Common myeloid progenitor, CD34-positive (primary cell): ENCODE results near the gene H1-8.

ENCODE experiments used
- CTCF ChIA-PET: fragments of 350-600 bp; sonication (Branson Sonifier 250); formaldehyde crosslinking; loops from one replicate; lab custom pipeline; 2021; ENCODE audit warnings: antibody characterized with exemption; lab: Charles Lee
- POLR2A ChIA-PET: fragments of 350-600 bp; sonication (Branson Sonifier 250); formaldehyde crosslinking; loops from one replicate; lab custom pipeline; 2021; ENCODE audit warnings: antibody characterized with exemption; lab: Charles Lee
- DNase-seq, 3 donors: peaks; one replicate each; pipeline versions ENCODE4 v3.0.0 to v3.0.0-alpha.2; 2013
- H3K27ac ChIP-seq, 2 experiments: 1 replicate in 1 of 2; 2 replicates in 1 of 2; pipeline ENCODE4 v1.7.0; 2013; ENCODE audit warnings: inconsistent platforms in 2 of 2, low read length in 2 of 2, mild to moderate bottlenecking in 2 of 2, low read depth in 1 of 2, moderate library complexity in 1 of 2; ENCODE audit not compliant: severe bottlenecking in 2 of 2, insufficient read depth in 1 of 2, poor library complexity in 1 of 2
- H3K27me3 ChIP-seq, 5 experiments: replicated peaks in 2 of 5; 1 replicate in 3 of 5; 2 replicates in 2 of 5; pipeline versions ENCODE4 v1.6.1 to v1.7.0; 2013; ENCODE audit warnings: low read length in 4 of 5, mild to moderate bottlenecking in 2 of 5, moderate library complexity in 2 of 5, inconsistent platforms in 1 of 5; ENCODE audit not compliant: insufficient read depth in 5 of 5, control insufficient read depth in 4 of 5
- H3K36me3 ChIP-seq, 4 experiments: 1 replicate in 2 of 4; 2 replicates in 2 of 4; pipeline versions ENCODE4 v1.6.1 to v1.7.0; 2013; ENCODE audit warnings: low read length in 3 of 4, control low read depth in 1 of 4, mild to moderate bottlenecking in 1 of 4; ENCODE audit not compliant: control insufficient read depth in 4 of 4, insufficient read depth in 4 of 4
- H3K4me1 ChIP-seq, 4 experiments: 1 replicate in 3 of 4; 2 replicates in 1 of 4; pipeline versions ENCODE4 v1.6.1 to v1.7.1; 2013; ENCODE audit warnings: low read length in 3 of 4, mild to moderate bottlenecking in 3 of 4, control low read depth in 1 of 4, inconsistent platforms in 1 of 4, moderate library complexity in 1 of 4; ENCODE audit not compliant: control insufficient read depth in 4 of 4, insufficient read depth in 4 of 4; ENCODE audit errors: control extremely low read depth in 1 of 4
- H3K4me3 ChIP-seq, 7 experiments: 1 replicate in 4 of 7; 2 replicates in 3 of 7; pipeline versions ENCODE4 v1.5.1 to v1.7.0; 2013; ENCODE audit warnings: mild to moderate bottlenecking in 7 of 7, low read length in 6 of 7, moderate library complexity in 6 of 7, inconsistent platforms in 2 of 7, low read depth in 2 of 7, control low read depth in 1 of 7; ENCODE audit not compliant: insufficient read depth in 4 of 7, control insufficient read depth in 1 of 7; ENCODE audit errors: extremely low read depth in 1 of 7
- H3K9me3 ChIP-seq, 5 experiments: 1 replicate in 4 of 5; 2 replicates in 1 of 5; pipeline versions ENCODE4 v1.6.1 to v1.7.1; 2013; ENCODE audit warnings: low read length in 4 of 5, mild to moderate bottlenecking in 2 of 5, inconsistent platforms in 1 of 5, low read depth in 1 of 5, moderate library complexity in 1 of 5; ENCODE audit not compliant: control insufficient read depth in 4 of 5, insufficient read depth in 2 of 5; ENCODE audit errors: control extremely low read depth in 1 of 5
- WGBS: methylation state at CpG from one replicate; pipeline ENCODE4 v1.1.5; 2013; ENCODE audit not compliant: insufficient coverage; 5-methylcytosine and 5-hydroxymethylcytosine counted together

The H1-8 gene

GRCh38 chr3:129579991-129580390 lies 37.0 kb downstream of the H1-8 start:
- H3K27me3 ChIP-seq = no peaks in the 10 kb centered on the region
- peaks cover 0 to 61% (median 52%) of the 10 kb centered on the region in 4 experiments for H3K4me1 ChIP-seq
- POLR2A ChIA-PET = interaction anchor here (1.4 kb wide), 1 partner anchor 14 kb away, joined by 3 read pairs; no protein-coding TSS in a partner anchor
- H3K9me3 ChIP-seq = no peaks in the 10 kb centered on the region
- H3K27ac ChIP-seq = peak overlapping the region in 1 of 2 experiments; percentile 86
- DNase-seq = no peak
- 97% methylated on average over 9 of the region's 10 CpGs for WGBS
- H3K4me3 ChIP-seq = no peak overlapping the region
- peaks cover 2 to 71% (median 32%) of the 10 kb centered on the region in 4 experiments for H3K36me3 ChIP-seq
- CTCF ChIA-PET = interaction anchor here (4.3 to 10.7 kb wide), 2 partner anchors 13 to 26 kb away, joined by 13 to 158 read pairs; partner anchors contain the start of gene PLXND1

GRCh38 chr3:129581623-129582022 lies 38.6 kb downstream of the H1-8 start:
- no peak overlapping the region for H3K27ac ChIP-seq
- 98% methylated on average over 8 of the region's 8 CpGs for WGBS
- H3K27me3 ChIP-seq = no peaks in the 10 kb centered on the region
- ChIA-PET POLR2A (no interaction called here), CTCF (interaction anchor here (0.6 to 10.7 kb wide), 2 partner anchors 12 to 326 kb away, joined by 3 to 158 read pairs; no protein-coding TSS in a partner anchor)
- H3K9me3 ChIP-seq = no peaks in the 10 kb centered on the region
- DNase-seq = no peak
- peaks cover 0 to 49% (median 40%) of the 10 kb centered on the region in 4 experiments for H3K4me1 ChIP-seq
- H3K4me3 ChIP-seq = no peak overlapping the region
- H3K36me3 ChIP-seq = peaks cover 4 to 72% (median 33%) of the 10 kb centered on the region in 4 experiments

- peak overlapping the region in 1 of 2 experiments; percentile 4 for H3K27ac ChIP-seq
- WGBS = 94% methylated on average over 3 of the region's 5 CpGs
- H3K36me3 ChIP-seq = peaks cover 4 to 77% (median 38%) of the 10 kb centered on the region in 4 experiments
Observed at GRCh38 chr3:129582799-129583198, 39.8 kb downstream of the H1-8 start.

GRCh38 chr3:129583289-129583688 lies 40.3 kb downstream of the H1-8 start:
- Histone ChIP-seq H3K27me3 (no peaks in the 10 kb centered on the region), H3K4me3 (no peak overlapping the region), H3K36me3 (peaks cover 4 to 81% (median 40%) of the 10 kb centered on the region in 4 experiments), H3K4me1 (peaks cover 0 to 36% (median 25%) of the 10 kb centered on the region in 4 experiments), H3K27ac (no peak overlapping the region), H3K9me3 (no peaks in the 10 kb centered on the region)
- ChIA-PET POLR2A (no interaction called here), CTCF (interaction anchor here (10.7 kb wide), 1 partner anchor 10 kb away, joined by 158 read pairs; no protein-coding TSS in a partner anchor)
- no peak for DNase-seq
- 99% methylated on average over 8 of the region's 9 CpGs for WGBS

More at GRCh38 chr3:129582799-129583198, 39.8 kb downstream of the H1-8 start:
- DNase-seq = no peak
- ChIA-PET POLR2A (no interaction called here), CTCF (interaction anchor here (10.7 kb wide), 1 partner anchor 10 kb away, joined by 158 read pairs; no protein-coding TSS in a partner anchor)
- Histone ChIP-seq H3K27me3 (no peaks in the 10 kb centered on the region), H3K9me3 (no peaks in the 10 kb centered on the region), H3K4me3 (no peak overlapping the region), H3K4me1 (peaks cover 0 to 37% (median 28%) of the 10 kb centered on the region in 4 experiments)

GRCh38 chr3:129584631-129585030 lies 41.7 kb downstream of the H1-8 start:
- no peak for DNase-seq
- ChIA-PET CTCF (interaction anchor here (10.7 kb wide), 1 partner anchor 9 kb away, joined by 158 read pairs; no protein-coding TSS in a partner anchor), POLR2A (no interaction called here)
- Histone ChIP-seq H3K4me3 (no peak overlapping the region), H3K27me3 (no peaks in the 10 kb centered on the region), H3K4me1 (peaks cover 0 to 31% (median 15%) of the 10 kb centered on the region in 4 experiments), H3K9me3 (no peaks in the 10 kb centered on the region), H3K27ac (no peak overlapping the region), H3K36me3 (peaks cover 4 to 84% (median 42%) of the 10 kb centered on the region in 4 experiments)
- 100% methylated on average over 3 of the region's 3 CpGs for WGBS

GRCh38 chr3:129585949-129586657 lies 43.1 kb downstream of the H1-8 start:
- peaks cover 4 to 78% (median 40%) of the 10 kb centered on the region in 4 experiments for H3K36me3 ChIP-seq
- peaks cover 0 to 34% (median 11%) of the 10 kb centered on the region in 4 experiments for H3K4me1 ChIP-seq
- H3K27ac ChIP-seq = no peak overlapping the region
- DNase-seq = no peak
- H3K9me3 ChIP-seq = no peaks in the 10 kb centered on the region
- H3K27me3 ChIP-seq = no peaks in the 10 kb centered on the region
- CTCF ChIA-PET = interaction anchor here (14.3 kb wide), 1 partner anchor 6 kb away, joined by 158 read pairs; no protein-coding TSS in a partner anchor
- H3K4me3 ChIP-seq = no peak overlapping the region
- POLR2A ChIA-PET = interaction anchor here (1.0 kb wide), 1 partner anchor 13 kb away, joined by 3 read pairs; no protein-coding TSS in a partner anchor
- WGBS = 96% methylated on average over 24 of the region's 27 CpGs
